Testis (tissue), 3 donors: ENCODE measurements around the gene CACNB2. TPM values are rescaled to one million over a fixed set of nuclear protein-coding genes. Genes with fewer than 3 reads are reported as not detected.

Experiments used
- DNase-seq: peaks from one replicate; pipeline ENCODE4 v3.0.0-alpha.2; 2019
- H3K27ac ChIP-seq, 2 donors: fragments of 200-600 bp; sonication (generic); one replicate each; pipeline ENCODE4 v1.5.1; 2019
- H3K27me3 ChIP-seq: fragments of 200-600 bp; sonication (generic); one replicate; pipeline ENCODE4 v1.5.1; 2019
- H3K36me3 ChIP-seq: fragments of 200-600 bp; sonication (generic); one replicate; pipeline ENCODE4 v1.5.1; 2017; ENCODE audit warnings: low read depth; ENCODE audit errors: missing control alignments
- H3K4me1 ChIP-seq: fragments of 200-600 bp; sonication (generic); one replicate; pipeline ENCODE4 v1.5.1; 2019
- H3K4me3 ChIP-seq, 2 donors: fragments of 200-600 bp; sonication (generic); one replicate each; pipeline ENCODE4 v1.5.1; 2017 to 2019
- H3K9me3 ChIP-seq: fragments of 200-600 bp; sonication (generic); one replicate; pipeline ENCODE4 v1.5.1; 2017
- CTCF ChIP-seq, 3 experiments: fragments of 450-650 bp in 2 of 3; fragments of 200-600 bp in 1 of 3; sonication (generic) in 1 of 3; IDR thresholded peaks; one replicate each; pipeline ENCODE4 v1.5.1; 2016 to 2019; ENCODE audit warnings: antibody characterized with exemption in 3 of 3, mild to moderate bottlenecking in 2 of 3, moderate library complexity in 1 of 3
- POLR2A ChIP-seq: fragments of 450-650 bp; IDR thresholded peaks from one replicate; pipeline ENCODE4 v1.6.1; 2017; ENCODE audit warnings: antibody characterized with exemption, mild to moderate bottlenecking, moderate library complexity
- WGBS, 2 donors: methylation state at CpG; one replicate each; pipeline ENCODE4 v1.1.5; 2018; 5-methylcytosine and 5-hydroxymethylcytosine counted together
- intact Hi-C: fragments of 100-400 bp; cut with DNase I; formaldehyde crosslinking; loops from one replicate; pipeline ENCODE4 v1.15.1; 2023; ENCODE audit warnings: low total_unique reads
- polyA plus RNA-seq: library from polyadenylated mRNA; stranded (reverse); fragments of 350-450 nt; fragmentation: Illumina TruSeq; extraction: RNeasy Lipid Tissue Mini Kit (QIAGEN cat#74804); gene quantifications from one replicate; pipeline ENCODE4 v1.2.3, GENCODE V29; 2014; ENCODE audit warnings: low read depth, low replicate concordance; ENCODE audit not compliant: insufficient read depth
- total RNA-seq, 2 donors: library from RNA; depleted of rRNA; stranded (reverse); fragments of >200 nt; gene quantifications; one replicate each; pipeline ENCODE4 v1.2.3, GENCODE V29; 2016

CACNB2 gene
- total and polyA plus RNA-seq, 3 donors from 2014 or later = 1.3 to 4.8 (median 1.4) TPM

- no peak for DNase-seq
- TF ChIP-seq POLR2A (no peak), CTCF (IDR thresholded peaks at IDR 0.05) (no peak)
- intact Hi-C loops = no loop called here
- H3K4me3 ChIP-seq = no peak overlapping the region
- no peaks in the 10 kb centered on the region for H3K4me1 ChIP-seq
- H3K9me3 ChIP-seq = no peaks in the 10 kb centered on the region
- H3K36me3 ChIP-seq = no peaks in the 10 kb centered on the region
- H3K27ac ChIP-seq = no peak overlapping the region
- WGBS, 2 donors = 61 to 82% methylated on average over 4 of the region's 4 CpGs
- H3K27me3 ChIP-seq = no peaks in the 10 kb centered on the region
Measured at GRCh38 chr10:18279173-18279572, 138.9 kb downstream of the CACNB2 start.

GRCh38 chr10:18282094-18282493, 141.9 kb downstream of the CACNB2 start:
- no peaks in the 10 kb centered on the region for H3K27me3 ChIP-seq
- WGBS, 2 donors = 65 to 80% methylated on average over 2 of the region's 2 CpGs
- no peak for TF ChIP-seq POLR2A
- TF ChIP-seq CTCF (IDR thresholded peaks at IDR 0.05) = no peak
- no peak for DNase-seq
- H3K4me3 ChIP-seq = no peak overlapping the region
- no peaks in the 10 kb centered on the region for H3K36me3 ChIP-seq
- H3K4me1 ChIP-seq = no peaks in the 10 kb centered on the region
- H3K9me3 ChIP-seq = no peaks in the 10 kb centered on the region
- intact Hi-C loops = no loop called here
- H3K27ac ChIP-seq = no peak overlapping the region

GRCh38 chr10:18290651-18291313, 150.6 kb downstream of the CACNB2 start:
- Histone ChIP-seq H3K27ac (no peak overlapping the region), H3K36me3 (no peaks in the 10 kb centered on the region), H3K9me3 (no peaks in the 10 kb centered on the region), H3K4me3 (no peak overlapping the region), H3K27me3 (no peaks in the 10 kb centered on the region), H3K4me1 (no peaks in the 10 kb centered on the region)
- no peak for DNase-seq
- TF ChIP-seq POLR2A = no peak
- TF ChIP-seq CTCF (IDR thresholded peaks at IDR 0.05) = no peak
- intact Hi-C loops = no loop called here
- WGBS, 2 donors = 61 to 75% methylated on average over 16 of the region's 16 CpGs

GRCh38 chr10:18293536-18294510, 153.6 kb downstream of the CACNB2 start:
- no peaks in the 10 kb centered on the region for H3K9me3 ChIP-seq
- intact Hi-C loops = no loop called here
- no peak overlapping the region for H3K27ac ChIP-seq
- no peaks in the 10 kb centered on the region for H3K4me1 ChIP-seq
- no peaks in the 10 kb centered on the region for H3K27me3 ChIP-seq
- DNase-seq = no peak
- no peaks in the 10 kb centered on the region for H3K36me3 ChIP-seq
- 87 to 88% methylated on average over 9 of the region's 9 CpGs for WGBS, 2 donors
- TF ChIP-seq CTCF (IDR thresholded peaks at IDR 0.05) = no peak
- no peak for TF ChIP-seq POLR2A
- no peak overlapping the region for H3K4me3 ChIP-seq
